ENCODE data around the gene MDK.

MDK gene

GRCh38 chr11:46373787-46374740 lies 7.4 kb upstream of the MDK start:
- no peak for TF ChIP-seq CTCF (IDR thresholded peaks at IDR 0.05; ENCODE audit: low read depth, low read length, missing control alignments)
- in situ Hi-C loops (cut with HindIII; ENCODE audit: low sequenced_read_pairs), result no loop called here
- no peak for DNase-seq (ENCODE audit: low read depth)
- no peak overlapping the region for H3K4me3 ChIP-seq (ENCODE audit: low read depth, low read length)

- DNase-seq (ENCODE audit: low read depth), result no peak
- in situ Hi-C loops (cut with HindIII; ENCODE audit: low sequenced_read_pairs), result loop anchor here (5.0 kb wide), 1 partner anchor 97 kb away; no protein-coding TSS in a partner anchor
- TF ChIP-seq CTCF (IDR thresholded peaks at IDR 0.05; ENCODE audit: low read depth, low read length, missing control alignments), result no peak
- no peak overlapping the region for H3K4me3 ChIP-seq (ENCODE audit: low read depth, low read length)
These were observed 6.7 kb upstream of the MDK start for GRCh38 chr11:46374815-46375214.

GRCh38 chr11:46375392-46376101 lies 5.9 kb upstream of the MDK start:
- H3K4me3 ChIP-seq (ENCODE audit: low read depth, low read length), result no peak overlapping the region
- no peak for TF ChIP-seq CTCF (IDR thresholded peaks at IDR 0.05; ENCODE audit: low read depth, low read length, missing control alignments)
- in situ Hi-C loops (cut with HindIII; ENCODE audit: low sequenced_read_pairs), result loop anchor here (5.0 kb wide), 1 partner anchor 97 kb away; no protein-coding TSS in a partner anchor
- no peak for DNase-seq (ENCODE audit: low read depth)

GRCh38 chr11:46376258-46377050 lies 5.0 kb upstream of the MDK start:
- TF ChIP-seq CTCF (IDR thresholded peaks at IDR 0.05; ENCODE audit: low read depth, low read length, missing control alignments), result no peak
- in situ Hi-C loops (cut with HindIII; ENCODE audit: low sequenced_read_pairs), result loop anchor here (5.0 kb wide), 1 partner anchor 96 kb away; no protein-coding TSS in a partner anchor
- H3K4me3 ChIP-seq (ENCODE audit: low read depth, low read length), result no peak overlapping the region
- DNase-seq (ENCODE audit: low read depth), result no peak

GRCh38 chr11:46377290-46377689 lies 4.2 kb upstream of the MDK start:
- DNase-seq (ENCODE audit: low read depth), result no peak
- TF ChIP-seq CTCF (IDR thresholded peaks at IDR 0.05; ENCODE audit: low read depth, low read length, missing control alignments), result no peak
- no peak overlapping the region for H3K4me3 ChIP-seq (ENCODE audit: low read depth, low read length)
- in situ Hi-C loops (cut with HindIII; ENCODE audit: low sequenced_read_pairs), result loop anchor here (5.0 kb wide), 1 partner anchor 95 kb away; no protein-coding TSS in a partner anchor

- H3K4me3 ChIP-seq (ENCODE audit: low read depth, low read length), result no peak overlapping the region
- TF ChIP-seq CTCF (IDR thresholded peaks at IDR 0.05; ENCODE audit: low read depth, low read length, missing control alignments), result no peak
- no peak for DNase-seq (ENCODE audit: low read depth)
- in situ Hi-C loops (cut with HindIII; ENCODE audit: low sequenced_read_pairs), result loop anchor here (5.0 kb wide), 1 partner anchor 94 kb away; no protein-coding TSS in a partner anchor
These were observed 3.6 kb upstream of the MDK start for GRCh38 chr11:46377831-46378230.

Data from astrocyte of the cerebellum (primary cell).